Erythroblast (primary cell): ENCODE measurements around the gene CA11.

Experiments
- GATA1 ChIP-seq: IDR thresholded peaks from 2 replicates; pipeline ENCODE4 v1.6.1; 2011; ENCODE audit warnings: low read depth, mild to moderate bottlenecking, control low read depth, low read length, moderate library complexity
- POLR2A ChIP-seq: IDR thresholded peaks from 2 replicates; pipeline ENCODE4 v1.6.1; 2011; ENCODE audit warnings: mild to moderate bottlenecking, low read length

- TF ChIP-seq POLR2A (no peak), GATA1 (no peak)
Observed at GRCh38 chr19:48636859-48637448, 9.0 kb downstream of the CA11 start, which contains the start of gene DBP.
